Gastrocnemius medialis (tissue), 4 donors: ENCODE results near the gene SLC13A5. TPM values are rescaled to one million over a fixed set of nuclear protein-coding genes. Genes with fewer than 3 reads are reported as not detected.

Experiments
- ATAC-seq, 2 donors: fragments of 150-250 bp; one replicate each; pipeline ENCODE4 v1.9.1; 2016
- DNase-seq, 2 donors: peaks; one replicate each; pipeline ENCODE4 v3.0.0-alpha.2; 2019
- H3K27ac ChIP-seq, 4 donors: fragments of 200-600 bp; sonication (generic); 1 replicate in 1 of 4; 2 replicates in 3 of 4; pipeline ENCODE4 v1.5.1; 2016 to 2018; ENCODE audit warnings: mild to moderate bottlenecking in 2 of 4, moderate library complexity in 1 of 4
- H3K27me3 ChIP-seq, 3 donors: fragments of 200-600 bp; sonication (generic) in 2 of 3; 1 replicate in 1 of 3; 2 replicates in 2 of 3; pipeline versions ENCODE4 v1.5.1 to v1.6.0; 2016 to 2019; ENCODE audit warnings: mild to moderate bottlenecking in 1 of 3, moderate library complexity in 1 of 3
- H3K36me3 ChIP-seq, 2 donors: fragments of 200-600 bp; sonication (generic) in 1 of 2; one replicate each; pipeline ENCODE4 v1.5.1; 2017 to 2018
- H3K4me1 ChIP-seq, 2 donors: fragments of 200-600 bp; sonication (generic) in 1 of 2; one replicate each; pipeline ENCODE4 v1.5.1; 2016 to 2017; ENCODE audit warnings: mild to moderate bottlenecking in 2 of 2
- H3K4me3 ChIP-seq, 4 donors: fragments of 200-600 bp; sonication (generic) in 3 of 4; 1 replicate in 1 of 4; 2 replicates in 3 of 4; pipeline ENCODE4 v1.5.1; 2016 to 2019; ENCODE audit warnings: mild to moderate bottlenecking in 2 of 4
- H3K9me3 ChIP-seq, 3 donors: fragments of 200-600 bp; sonication (generic) in 2 of 3; 1 replicate in 1 of 3; 2 replicates in 2 of 3; pipeline ENCODE4 v1.5.1; 2016 to 2019
- POLR2A ChIP-seq, 2 donors: fragments of 450-650 bp; IDR thresholded peaks; one replicate each; pipeline ENCODE4 v1.6.1; 2017; ENCODE audit warnings: antibody characterized with exemption in 2 of 2, mild to moderate bottlenecking in 2 of 2, moderate library complexity in 2 of 2
- in situ Hi-C, 4 donors: fragments of 200-750 bp; cut with MboI; loops; one replicate each; pipeline versions ENCODE4 v1.15.0 to v1.8.0; 2017; ENCODE audit warnings: low sequenced_read_pairs in 4 of 4
- intact Hi-C: fragments of 100-400 bp; cut with DNase I; formaldehyde crosslinking; loops from one replicate; pipeline ENCODE4 v1.15.1; 2023; ENCODE audit warnings: low total_unique reads
- total RNA-seq, 4 donors: library from RNA; depleted of rRNA; stranded (reverse); fragments of >200 nt; gene quantifications; one replicate each; pipeline versions ENCODE4 v1.1.0 to v1.2.3, GENCODE V29; 2016
- TF ChIP-seq, protein P1 (sequence below), 5 experiments: fragments of 450-650 bp in 3 of 5; fragments of 200-600 bp in 2 of 5; sonication (generic) in 2 of 5; IDR thresholded peaks in 4 of 5; conservative IDR thresholded peaks in 1 of 5; 1 replicate in 4 of 5; 2 replicates in 1 of 5; pipeline ENCODE4 v1.5.1; 2016 to 2019; ENCODE audit warnings: antibody characterized with exemption in 5 of 5, mild to moderate bottlenecking in 3 of 5, moderate library complexity in 3 of 5

SLC13A5 gene
- total RNA-seq, 4 donors from 2014 or later: 0.10 to 0.64 (median 0.39) TPM; not detected in 1

DNA sequence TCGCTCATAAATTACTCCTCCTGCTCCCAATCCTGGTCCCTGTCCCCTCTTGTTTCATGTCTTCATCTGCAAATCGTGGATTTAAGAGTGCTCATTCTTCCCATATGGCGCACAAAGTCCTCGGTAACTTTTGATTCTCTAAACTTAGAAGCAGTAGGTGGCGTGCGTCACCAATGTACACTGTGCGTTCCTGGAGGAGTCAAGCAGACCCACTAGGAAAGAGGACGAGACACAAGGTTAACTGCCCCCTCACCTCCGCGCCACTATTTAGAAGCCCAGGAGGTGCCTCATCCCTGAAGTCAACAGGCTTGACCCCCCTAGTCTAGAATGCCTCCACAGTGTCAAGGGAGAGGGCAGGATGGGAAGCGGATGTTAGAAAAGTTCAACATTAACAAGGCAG, 2.9 kb downstream of the SLC13A5 start:
- H3K27me3 ChIP-seq: peaks cover 22 to 29% (median 25%) of the 10 kb centered on the region in 3 donors
- no peaks in the 10 kb centered on the region for H3K4me1 ChIP-seq
- no peak for DNase-seq
- no peak for TF ChIP-seq POLR2A (IDR thresholded peaks at IDR 0.05)
- TF ChIP-seq, protein P1, sequence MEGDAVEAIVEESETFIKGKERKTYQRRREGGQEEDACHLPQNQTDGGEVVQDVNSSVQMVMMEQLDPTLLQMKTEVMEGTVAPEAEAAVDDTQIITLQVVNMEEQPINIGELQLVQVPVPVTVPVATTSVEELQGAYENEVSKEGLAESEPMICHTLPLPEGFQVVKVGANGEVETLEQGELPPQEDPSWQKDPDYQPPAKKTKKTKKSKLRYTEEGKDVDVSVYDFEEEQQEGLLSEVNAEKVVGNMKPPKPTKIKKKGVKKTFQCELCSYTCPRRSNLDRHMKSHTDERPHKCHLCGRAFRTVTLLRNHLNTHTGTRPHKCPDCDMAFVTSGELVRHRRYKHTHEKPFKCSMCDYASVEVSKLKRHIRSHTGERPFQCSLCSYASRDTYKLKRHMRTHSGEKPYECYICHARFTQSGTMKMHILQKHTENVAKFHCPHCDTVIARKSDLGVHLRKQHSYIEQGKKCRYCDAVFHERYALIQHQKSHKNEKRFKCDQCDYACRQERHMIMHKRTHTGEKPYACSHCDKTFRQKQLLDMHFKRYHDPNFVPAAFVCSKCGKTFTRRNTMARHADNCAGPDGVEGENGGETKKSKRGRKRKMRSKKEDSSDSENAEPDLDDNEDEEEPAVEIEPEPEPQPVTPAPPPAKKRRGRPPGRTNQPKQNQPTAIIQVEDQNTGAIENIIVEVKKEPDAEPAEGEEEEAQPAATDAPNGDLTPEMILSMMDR (IDR thresholded peaks at IDR 0.05 in 4 of 5, conservative IDR thresholded peaks at IDR 0.05 in 1 of 5): no peak
- peaks cover 0 to 9% (median 0%) of the 10 kb centered on the region in 3 donors for H3K9me3 ChIP-seq
- no peak overlapping the region for H3K4me3 ChIP-seq
- no peak for ATAC-seq
- in situ Hi-C loops: no loop called here
- H3K27ac ChIP-seq: no peak overlapping the region
- intact Hi-C loops: no loop called here
- no peaks in the 10 kb centered on the region for H3K36me3 ChIP-seq

DNA sequence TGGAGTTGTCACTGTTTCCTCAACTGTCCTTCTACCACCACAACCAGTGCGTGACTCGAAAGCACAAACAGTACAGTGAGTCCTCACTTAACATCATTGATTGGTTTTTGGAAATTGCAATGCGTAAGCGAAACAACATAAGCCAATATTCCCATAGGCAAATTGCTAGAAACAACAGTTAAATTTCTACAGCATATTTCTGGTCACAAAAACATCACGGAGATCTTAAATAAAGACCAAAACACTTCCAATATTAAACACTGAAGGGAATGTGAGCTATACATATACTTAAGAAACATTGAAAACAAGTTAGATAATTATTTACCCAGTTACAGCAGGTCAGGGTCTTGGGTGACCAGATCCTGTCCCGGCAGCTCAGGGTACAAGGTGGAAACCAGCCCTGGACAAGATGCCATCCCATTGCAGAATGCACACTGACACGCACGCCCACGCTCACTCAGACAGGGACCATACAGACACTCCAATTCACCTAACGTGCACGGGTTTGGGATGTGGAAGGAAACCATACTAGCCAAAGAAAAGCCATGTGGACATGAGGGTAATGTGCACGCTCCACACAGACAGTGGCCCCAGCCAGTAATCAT, 4.7 kb downstream of the SLC13A5 start:
- intact Hi-C loops (no loop called here), in situ Hi-C loops (no loop called here)
- no peaks in the 10 kb centered on the region for H3K36me3 ChIP-seq
- ATAC-seq (no peak), DNase-seq (no peak)
- peaks cover 12 to 19% (median 15%) of the 10 kb centered on the region in 3 donors for H3K27me3 ChIP-seq
- H3K27ac ChIP-seq: no peak overlapping the region
- TF ChIP-seq POLR2A (IDR thresholded peaks at IDR 0.05): no peak
- TF ChIP-seq, protein P1 (IDR thresholded peaks at IDR 0.05 in 4 of 5, conservative IDR thresholded peaks at IDR 0.05 in 1 of 5): no peak
- no peaks in the 10 kb centered on the region for H3K4me1 ChIP-seq
- H3K9me3 ChIP-seq: no peaks in the 10 kb centered on the region
- no peak overlapping the region for H3K4me3 ChIP-seq

DNA sequence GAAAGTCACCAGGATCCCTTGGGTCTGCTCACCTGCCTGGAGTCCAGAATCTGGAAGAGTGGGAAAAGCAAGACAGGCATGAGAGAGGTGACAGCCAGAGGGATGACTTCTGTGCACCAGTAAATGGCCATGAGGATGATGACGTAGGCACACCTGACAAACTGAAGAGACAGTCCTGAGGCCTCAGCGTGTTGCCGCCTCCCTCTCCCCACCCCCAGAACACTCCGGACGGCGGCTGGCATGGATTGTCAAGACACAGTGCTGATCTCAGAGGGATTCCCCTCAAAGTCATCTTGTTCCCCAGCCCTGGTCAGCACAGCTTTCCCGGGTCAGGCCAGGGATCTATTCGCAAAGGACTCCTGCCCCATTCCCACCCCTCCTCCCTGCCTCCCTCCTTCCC, 6.2 kb downstream of the SLC13A5 start:
- Histone ChIP-seq H3K36me3 (no peaks in the 10 kb centered on the region), H3K4me1 (no peaks in the 10 kb centered on the region), H3K4me3 (no peak overlapping the region), H3K27me3 (peaks cover 3 to 4% (median 4%) of the 10 kb centered on the region in 3 donors), H3K27ac (no peak overlapping the region), H3K9me3 (no peaks in the 10 kb centered on the region)
- in situ Hi-C loops: no loop called here
- DNase-seq (no peak), ATAC-seq (no peak)
- TF ChIP-seq POLR2A (IDR thresholded peaks at IDR 0.05): no peak
- TF ChIP-seq, protein P1 (IDR thresholded peaks at IDR 0.05 in 4 of 5, conservative IDR thresholded peaks at IDR 0.05 in 1 of 5): no peak
- intact Hi-C loops: no loop called here

DNA sequence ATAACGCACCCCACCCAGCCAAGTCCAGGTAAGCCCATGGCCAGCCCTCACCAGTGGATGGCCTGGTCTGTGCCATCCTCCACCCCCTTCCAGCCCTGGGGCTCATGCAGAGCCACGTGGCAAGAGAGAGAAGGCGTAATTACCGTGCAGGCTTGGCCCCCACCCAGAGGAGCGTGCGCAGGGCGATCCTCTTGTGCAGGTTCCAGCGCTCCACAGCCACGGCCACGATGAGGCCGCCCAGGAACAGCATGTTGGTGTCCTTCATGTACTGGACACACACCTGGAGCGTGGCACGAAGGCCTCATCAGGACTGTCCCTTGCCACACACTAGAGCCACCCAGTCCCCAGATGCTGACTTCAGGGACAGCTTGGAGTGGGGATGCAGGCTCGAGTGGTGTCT, 6.7 kb downstream of the SLC13A5 start:
- TF ChIP-seq, protein P1 (IDR thresholded peaks at IDR 0.05 in 4 of 5, conservative IDR thresholded peaks at IDR 0.05 in 1 of 5): no peak
- TF ChIP-seq POLR2A (IDR thresholded peaks at IDR 0.05): no peak
- in situ Hi-C loops (no loop called here), intact Hi-C loops (no loop called here)
- DNase-seq (no peak), ATAC-seq (no peak)
- Histone ChIP-seq H3K9me3 (no peaks in the 10 kb centered on the region), H3K4me3 (no peak overlapping the region), H3K27ac (no peak overlapping the region), H3K27me3 (no peaks in the 10 kb centered on the region), H3K36me3 (no peaks in the 10 kb centered on the region), H3K4me1 (no peaks in the 10 kb centered on the region)
